Measurements from ENCODE around the gene TSPEAR.

GRCh38 chr21:44521928-44522752 lies 189.2 kb downstream of the TSPEAR start:
- no peak for TF ChIP-seq TAF1 (IDR thresholded peaks at IDR 0.05; ENCODE audit: borderline replicate concordance, insufficient read depth, low read length)
- TF ChIP-seq POLR2AphosphoS5 (IDR thresholded peaks at IDR 0.05; ENCODE audit: low read depth, low read length), result no peak
- TF ChIP-seq REST (IDR thresholded peaks at IDR 0.05; ENCODE audit: insufficient read depth in 1 of 2, low read depth in 2 of 2, low read length in 2 of 2), result no peak
- no peak for TF ChIP-seq SIN3A (IDR thresholded peaks at IDR 0.05; ENCODE audit: borderline replicate concordance, insufficient read depth, low read length)
- no peak for TF ChIP-seq FOXP2 (optimal IDR thresholded peaks at IDR 0.05; ENCODE audit: borderline replicate concordance, extremely low read depth, extremely low read length, insufficient read depth)

Data from PFSK-1 (cell line).